SK-N-SH (cell line): ENCODE data around the gene SUN5. TPM values are rescaled to one million over a fixed set of nuclear protein-coding genes. Genes with fewer than 3 reads are reported as not detected.
"Not testable (repeated sequence)": the region's sequence is repeated elsewhere in the genome, so short reads cannot be mapped to it uniquely, and the experiment has no call there.

ENCODE experiments used
- CTCF ChIA-PET: fragments of 300-600, 350-600 bp; formaldehyde crosslinking; extraction: SDS; loops from one replicate; lab custom pipeline; 2021; lab: Yijun Ruan, JAX
- POLR2A ChIA-PET: fragments of 350-600 bp; sonication (Branson Sonifier 250); formaldehyde crosslinking; extraction: SDS; loops from one replicate; lab custom pipeline; 2020; ENCODE audit warnings: antibody characterized with exemption, inconsistent platforms; lab: Yijun Ruan, JAX
- DNase-seq: peaks from one replicate; pipeline ENCODE4 v3.0.0; 2012
- H2AFZ ChIP-seq: fragments of 200-600 bp; sonication (generic); 2 replicates; pipeline ENCODE4 v1.8.1; 2016; ENCODE audit warnings: antibody characterized with exemption, mild to moderate bottlenecking, low read depth
- H3F3A ChIP-seq: fragments of 200-600 bp; sonication (generic); replicated peaks from 2 replicates; pipeline ENCODE3; 2016; ENCODE audit warnings: antibody characterized with exemption, mild to moderate bottlenecking; ENCODE audit not compliant: insufficient read depth
- H3K27ac ChIP-seq, 2 experiments: fragments of 200-500 bp in 1 of 2; fragments of 200-600 bp in 1 of 2; sonication (Bioruptor generic) in 1 of 2; sonication (generic), shearing (Covaris generic) in 1 of 2; 2 replicates each; pipeline versions ENCODE4 v1.5.1 to v1.6.1; 2014 to 2016; ENCODE audit warnings: low read depth in 2 of 2, inconsistent platforms in 1 of 2, low read length in 1 of 2, mild to moderate bottlenecking in 1 of 2, mixed read lengths in 1 of 2
- H3K27me3 ChIP-seq: fragments of 200-600 bp; sonication (generic), shearing (Covaris generic); 2 replicates; pipeline ENCODE4 v1.6.1; 2016; ENCODE audit warnings: mixed run types; ENCODE audit not compliant: insufficient read depth
- H3K36me3 ChIP-seq, 2 experiments: fragments of 200-500 bp in 1 of 2; fragments of 200-600 bp in 1 of 2; sonication (Bioruptor generic) in 1 of 2; sonication (generic) in 1 of 2; replicated peaks in 1 of 2; 2 replicates each; pipeline versions ENCODE3 to v1.5.1; 2014 to 2016; ENCODE audit warnings: low read length in 1 of 2, mild to moderate bottlenecking in 1 of 2; ENCODE audit not compliant: insufficient read depth in 2 of 2, control insufficient read depth in 1 of 2
- H3K4me1 ChIP-seq, 2 experiments: fragments of 200-500 bp in 1 of 2; fragments of 200-600 bp in 1 of 2; sonication (Bioruptor generic) in 1 of 2; sonication (generic), shearing (Covaris generic) in 1 of 2; 2 replicates each; pipeline versions ENCODE4 v1.5.1 to v1.6.1; 2014 to 2016; ENCODE audit warnings: low read depth in 1 of 2, low read length in 1 of 2, mixed run types in 1 of 2; ENCODE audit not compliant: insufficient read depth in 2 of 2, control insufficient read depth in 1 of 2
- H3K4me2 ChIP-seq: fragments of 200-600 bp; sonication (generic), shearing (Covaris generic); 2 replicates; pipeline ENCODE4 v1.6.1; 2017; ENCODE audit warnings: mixed run types
- H3K4me3 ChIP-seq, 2 experiments: fragments of 200-500 bp in 1 of 2; fragments of 200-600 bp in 1 of 2; sonication (Bioruptor generic) in 1 of 2; sonication (generic), shearing (Covaris generic) in 1 of 2; 2 replicates each; pipeline versions ENCODE4 v1.5.1 to v1.8.1; 2014 to 2016; ENCODE audit warnings: low read depth in 2 of 2, inconsistent platforms in 1 of 2, low read length in 1 of 2, mild to moderate bottlenecking in 1 of 2, mixed read lengths in 1 of 2, moderate library complexity in 1 of 2
- H3K79me2 ChIP-seq: fragments of 200-600 bp; sonication (generic); 2 replicates; pipeline ENCODE4 v1.8.1; 2017; ENCODE audit warnings: mild to moderate bottlenecking; ENCODE audit not compliant: insufficient read depth
- H3K9ac ChIP-seq: fragments of 200-600 bp; sonication (generic); 2 replicates; pipeline ENCODE4 v1.6.1; 2017; ENCODE audit warnings: mixed run types
- H3K9me2 ChIP-seq: fragments of 200-600 bp; sonication (generic); 2 replicates; pipeline ENCODE4 v1.6.1; 2017; ENCODE audit warnings: mixed run types
- H3K9me3 ChIP-seq: fragments of 200-600 bp; sonication (generic); 2 replicates; pipeline ENCODE4 v1.6.1; 2017; ENCODE audit warnings: mixed run types, mild to moderate bottlenecking, moderate library complexity
- H4K20me1 ChIP-seq: fragments of 200-600 bp; sonication (generic); 2 replicates; pipeline ENCODE4 v1.6.1; 2017; ENCODE audit warnings: mild to moderate bottlenecking, mixed run types; ENCODE audit not compliant: insufficient read depth
- EP300 ChIP-seq, 2 experiments: IDR thresholded peaks; 2 replicates each; pipeline versions ENCODE4 v1.4.0 to v1.6.1; 2012; ENCODE audit warnings: borderline replicate concordance in 1 of 2, low read depth in 1 of 2, low read length in 1 of 2
- FOXJ3 ChIP-seq: sonication (generic); formaldehyde crosslinking; IDR thresholded peaks from 2 replicates; pipeline ENCODE4 v1.5.1; 2020; ENCODE audit warnings: mild to moderate bottlenecking, missing genetic modification reagents
- PBX3 ChIP-seq: IDR thresholded peaks from 2 replicates; pipeline ENCODE4; 2012
- WGBS: methylation state at CpG from one replicate; pipeline ENCODE4 v1.1.6; 2017; ENCODE audit warnings: low lambda C conversion rate; 5-methylcytosine and 5-hydroxymethylcytosine counted together
- polyA plus RNA-seq, 3 experiments: library from polyadenylated mRNA; depleted of rRNA; stranded (reverse); fragments of >200 nt; gene quantifications; 2 replicates each; pipeline ENCODE4 v1.2.3, GENCODE V29; 2012

Gene SUN5
- polyA plus RNA-seq, 1 of the 3 experiments (the other 2 are of a cell fraction) = not detected

- Histone ChIP-seq H3K9me3 (no peaks in the 10 kb centered on the region; the same call in 1 of the 2 replicates), H3K9ac (no peak overlapping the region), H3K36me3 (no peaks in the 10 kb centered on the region)
- no peak for TF ChIP-seq EP300 (IDR thresholded peaks at IDR 0.05; ENCODE audit: borderline replicate concordance in 1 of 2, low read depth in 1 of 2, low read length in 1 of 2)
- TF ChIP-seq PBX3 = no peak
- TF ChIP-seq, all 33 proteins: peak for 0
- H4K20me1 ChIP-seq = no peaks in the 10 kb centered on the region
- no peaks in the 10 kb centered on the region for H3F3A ChIP-seq
- DNase-seq = no peak
- H3K4me3 ChIP-seq = no peak overlapping the region
- ChIA-PET CTCF (interaction anchor here (0.6 to 1.7 kb wide), 2 partner anchors 13 to 168 kb away, joined by 3 to 7 read pairs; no protein-coding TSS in a partner anchor), POLR2A (no interaction called here)
- H3K27me3 ChIP-seq = peaks cover 16% of the 10 kb centered on the region; the same call in 1 of the 2 replicates
- H3K4me2 ChIP-seq = no peak overlapping the region
- H2AFZ ChIP-seq = no peak overlapping the region
- no peaks in the 10 kb centered on the region for H3K4me1 ChIP-seq
- no peaks in the 10 kb centered on the region for H3K9me2 ChIP-seq
- no peak overlapping the region for H3K27ac ChIP-seq
- no peaks in the 10 kb centered on the region for H3K79me2 ChIP-seq
These were observed 45.7 kb downstream of the SUN5 start for GRCh38 chr20:32958574-32958973.

GRCh38 chr20:32957459-32957858 lies 46.8 kb downstream of the SUN5 start:
- TF ChIP-seq FOXJ3 (CRISPR knock-in tag) = no peak
- TF ChIP-seq EP300 (IDR thresholded peaks at IDR 0.05; ENCODE audit: borderline replicate concordance in 1 of 2, low read depth in 1 of 2, low read length in 1 of 2) = no peak
- Histone ChIP-seq H3K79me2 (no peaks in the 10 kb centered on the region), H3K36me3 (no peaks in the 10 kb centered on the region), H4K20me1 (no peaks in the 10 kb centered on the region), H3F3A (no peaks in the 10 kb centered on the region), H3K9ac (no peak overlapping the region), H3K4me3 (no peak overlapping the region), H3K4me2 (no peak overlapping the region), H2AFZ (no peak overlapping the region), H3K27ac (no peak overlapping the region), H3K27me3 (peaks cover 7% of the 10 kb centered on the region; the same call in 1 of the 2 replicates), H3K4me1 (no peaks in the 10 kb centered on the region), H3K9me2 (no peaks in the 10 kb centered on the region), H3K9me3 (no peaks in the 10 kb centered on the region; the same call in 1 of the 2 replicates)
- ChIA-PET POLR2A (no interaction called here), CTCF (interaction anchor here (1.3 to 1.7 kb wide), 2 partner anchors 12 to 167 kb away, joined by 3 to 7 read pairs; no protein-coding TSS in a partner anchor)
- 7% methylated on average over 5 of the region's 5 CpGs for WGBS
- no peak for DNase-seq

- CTCF ChIA-PET, H3F3A ChIP-seq, H3K36me3 ChIP-seq, H3K9me2 ChIP-seq, DNase-seq, H3K9ac ChIP-seq, H3K4me2 ChIP-seq, H3K4me3 ChIP-seq, H4K20me1 ChIP-seq, H3K4me1 ChIP-seq, H3K9me3 ChIP-seq, H2AFZ ChIP-seq, H3K79me2 ChIP-seq, H3K27ac ChIP-seq: not testable (repeated sequence)
- POLR2A ChIA-PET = interaction anchor here (0.5 kb wide), 1 partner anchor 130 kb away, joined by 3 read pairs; no protein-coding TSS in a partner anchor
- peaks cover 17% of the 10 kb centered on the region; the same call in 1 of the 2 replicates for H3K27me3 ChIP-seq
- 0% methylated on average over 4 of the region's 4 CpGs for WGBS
These were observed 53.7 kb downstream of the SUN5 start for GRCh38 chr20:32950539-32950938.
